Stimulated activated CD4-positive, alpha-beta T cell treated with anti-CD3 and anti-CD28 coated beads, Interleukin-1b, Interleukin-23, amount 100 ng/mL, for 24 hours (primary cell): ENCODE measurements around the gene UCN.
"Not testable (repeated sequence)": the region's sequence is repeated elsewhere in the genome, so short reads cannot be mapped to it uniquely, and the experiment has no call there.

Experiments used
- DNase-seq, 4 experiments: peaks; one replicate each; pipeline ENCODE4 v3.0.0-alpha.2; 2020; ENCODE audit warnings: low read depth in 4 of 4, low spot score in 1 of 4

UCN gene

DNA sequence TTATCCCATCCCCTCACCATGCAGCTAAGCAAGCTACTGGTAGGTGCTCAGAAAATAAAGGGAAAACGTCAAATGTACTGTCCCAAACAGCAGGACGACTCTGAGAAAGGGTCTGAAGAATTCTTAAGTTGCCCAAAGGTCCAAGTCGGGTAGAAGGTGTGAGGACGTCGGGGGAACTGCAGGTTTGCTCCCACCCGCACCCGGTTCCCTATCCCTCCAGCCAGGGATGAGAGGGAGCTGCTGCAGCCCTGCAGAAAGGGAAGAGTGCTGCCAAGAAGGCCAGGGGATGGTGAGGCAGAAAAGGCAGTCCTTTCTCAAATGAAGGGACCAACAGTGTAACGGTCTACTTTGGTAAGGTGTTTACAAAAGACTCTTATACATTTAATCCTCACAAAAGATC, 6.9 kb upstream of the UCN start:
- DNase-seq = no peak

DNA sequence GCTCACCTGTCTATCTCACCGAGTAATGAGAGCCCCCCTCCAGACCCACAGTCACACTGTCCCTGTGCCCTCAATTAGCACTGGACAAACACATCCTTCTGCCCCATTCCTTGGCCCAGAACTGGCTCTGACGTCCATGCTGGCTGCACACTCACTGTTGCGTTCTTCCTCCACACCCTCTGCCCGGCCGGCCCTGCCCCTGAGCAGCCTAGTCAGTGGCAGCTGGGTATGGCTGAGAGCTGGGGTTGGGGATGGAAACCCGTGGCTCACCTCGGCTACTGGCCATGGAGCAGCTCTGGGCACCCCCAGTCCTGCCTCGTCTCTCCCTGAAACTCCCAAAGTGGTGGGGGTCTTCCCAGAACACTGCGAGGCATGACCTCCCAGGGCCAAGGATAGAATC, 6.5 kb upstream of the UCN start:
- no peak for DNase-seq

DNA sequence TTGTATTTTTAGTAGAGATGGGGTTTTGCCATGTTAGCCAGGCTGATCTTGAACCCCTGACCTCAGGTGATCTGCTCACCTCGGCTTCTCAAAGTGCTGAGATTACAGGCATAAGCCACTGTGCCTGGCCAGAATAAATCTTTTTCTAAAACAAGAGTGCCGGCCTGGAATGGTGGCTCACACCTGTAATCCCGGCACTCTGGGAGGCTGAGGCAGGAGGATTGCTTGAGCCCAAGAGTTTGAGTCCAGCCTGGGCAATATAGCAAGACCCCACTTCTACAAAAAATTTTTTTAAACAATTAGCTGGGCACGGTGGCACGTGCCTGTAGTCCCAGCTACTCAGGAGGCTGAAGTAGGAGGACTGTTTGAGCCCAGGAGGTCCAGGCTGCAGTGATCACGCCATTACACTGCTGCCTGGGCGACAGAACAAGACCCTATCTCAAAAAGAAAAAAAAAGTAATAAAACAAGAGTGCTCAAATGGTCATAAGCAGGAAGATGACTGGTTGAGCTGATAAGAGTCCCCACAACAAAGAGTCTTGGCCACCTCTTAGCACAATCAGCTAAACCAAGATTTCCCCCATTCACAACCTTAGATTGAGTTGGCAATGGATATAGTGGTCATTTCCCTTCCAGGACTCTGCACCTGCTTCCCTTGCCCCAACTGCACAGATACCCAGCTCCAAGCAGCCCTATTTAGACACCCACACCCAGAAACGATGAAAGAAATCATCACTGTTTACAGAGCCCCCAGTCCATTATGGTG, 5.8 kb upstream of the UCN start:
- no peak for DNase-seq

DNA sequence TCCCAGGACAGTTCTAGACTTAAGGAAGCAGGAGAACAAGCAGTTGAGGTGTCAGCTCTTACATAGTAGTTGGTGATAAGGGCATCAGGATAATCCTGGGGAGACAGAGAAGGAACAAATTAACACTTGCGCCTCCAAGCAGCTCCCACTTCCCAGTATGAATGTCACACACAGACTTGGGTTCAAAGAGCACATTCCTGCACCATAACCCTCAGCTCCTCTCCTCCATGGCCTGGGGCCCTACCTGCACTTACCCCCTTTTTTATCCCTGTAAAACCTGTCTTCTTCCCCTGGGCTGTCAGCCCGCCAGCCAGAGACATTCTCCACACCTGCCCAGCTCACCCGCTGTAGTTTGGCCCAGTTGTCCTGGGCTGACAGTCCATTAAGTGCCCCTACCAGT, 3.9 kb upstream of the UCN start:
- no peak for DNase-seq

DNA sequence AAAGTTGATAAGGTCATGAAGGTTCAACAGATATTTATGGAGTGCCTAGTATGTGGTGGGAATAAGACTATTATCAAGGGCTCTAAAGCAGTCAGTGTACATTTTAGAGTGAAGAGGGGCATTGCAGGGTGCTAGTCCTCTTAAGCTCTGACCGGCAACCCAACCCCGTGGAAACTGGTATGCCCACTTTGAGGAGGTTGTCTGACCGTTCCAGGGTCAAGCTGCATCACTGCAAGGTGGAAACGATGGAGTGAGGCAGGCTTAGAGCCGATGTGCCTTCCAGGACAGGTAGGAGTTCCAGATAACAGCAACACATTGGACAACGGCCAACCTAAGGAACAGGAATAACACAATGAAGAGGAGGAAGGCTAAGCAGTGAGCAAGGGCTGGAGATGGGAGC, 1.4 kb upstream of the UCN start:
- DNase-seq = no peak

DNA sequence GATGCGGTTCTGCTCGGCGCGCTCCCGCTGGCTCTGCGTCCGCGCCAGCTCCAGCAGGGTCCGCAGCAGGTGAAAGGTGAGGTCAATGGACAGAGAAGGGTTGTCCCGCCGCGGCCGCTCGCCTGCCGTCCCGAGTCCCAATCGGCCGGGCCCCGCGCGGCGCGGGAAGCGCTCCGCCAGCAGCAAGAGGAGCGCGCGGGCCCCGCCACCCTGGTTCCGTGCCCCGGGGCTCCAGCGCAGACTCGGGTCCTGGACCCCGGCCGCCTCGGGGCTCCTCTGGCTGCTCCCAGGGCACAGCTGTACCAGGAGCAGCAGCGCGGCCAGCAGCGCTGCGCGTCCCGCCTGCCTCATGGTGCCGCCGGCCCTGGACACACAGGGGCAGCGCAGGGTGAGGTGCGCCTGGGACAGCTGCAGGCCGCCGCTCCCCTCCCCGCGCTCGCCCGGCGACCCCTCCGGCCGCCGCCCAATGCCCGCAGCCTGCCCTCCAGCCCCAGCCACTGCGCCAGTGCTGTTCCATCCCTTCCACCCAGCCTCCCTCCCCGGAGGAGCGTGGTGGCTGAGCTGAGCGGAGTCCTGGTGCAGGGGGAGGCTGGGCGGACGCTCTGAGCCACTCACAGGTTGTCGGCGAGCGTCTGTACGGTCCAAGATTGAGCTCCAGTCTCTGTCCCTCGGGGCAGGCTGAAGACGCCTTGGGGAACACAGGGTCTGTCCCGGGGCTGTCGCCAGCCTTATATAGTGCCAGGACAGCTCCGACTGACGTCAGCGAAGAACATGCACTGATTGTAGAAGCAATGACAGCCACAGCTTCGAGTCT, 493 bp downstream of the UCN start:
- DNase-seq = no peak

DNA sequence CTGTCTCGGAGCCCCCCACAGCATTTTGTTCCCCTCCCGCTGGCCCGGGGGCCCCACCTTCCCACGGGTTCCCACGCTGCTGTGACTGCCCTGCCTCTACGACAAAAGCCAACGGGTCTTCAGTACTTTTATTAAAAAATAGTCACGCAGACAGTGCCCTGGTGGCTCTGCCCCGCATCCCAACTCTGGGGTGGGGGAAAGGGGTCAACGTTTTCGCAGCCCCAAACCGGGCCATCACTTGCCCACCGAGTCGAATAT, 1.0 kb downstream of the UCN start:
- no peak for DNase-seq

DNA sequence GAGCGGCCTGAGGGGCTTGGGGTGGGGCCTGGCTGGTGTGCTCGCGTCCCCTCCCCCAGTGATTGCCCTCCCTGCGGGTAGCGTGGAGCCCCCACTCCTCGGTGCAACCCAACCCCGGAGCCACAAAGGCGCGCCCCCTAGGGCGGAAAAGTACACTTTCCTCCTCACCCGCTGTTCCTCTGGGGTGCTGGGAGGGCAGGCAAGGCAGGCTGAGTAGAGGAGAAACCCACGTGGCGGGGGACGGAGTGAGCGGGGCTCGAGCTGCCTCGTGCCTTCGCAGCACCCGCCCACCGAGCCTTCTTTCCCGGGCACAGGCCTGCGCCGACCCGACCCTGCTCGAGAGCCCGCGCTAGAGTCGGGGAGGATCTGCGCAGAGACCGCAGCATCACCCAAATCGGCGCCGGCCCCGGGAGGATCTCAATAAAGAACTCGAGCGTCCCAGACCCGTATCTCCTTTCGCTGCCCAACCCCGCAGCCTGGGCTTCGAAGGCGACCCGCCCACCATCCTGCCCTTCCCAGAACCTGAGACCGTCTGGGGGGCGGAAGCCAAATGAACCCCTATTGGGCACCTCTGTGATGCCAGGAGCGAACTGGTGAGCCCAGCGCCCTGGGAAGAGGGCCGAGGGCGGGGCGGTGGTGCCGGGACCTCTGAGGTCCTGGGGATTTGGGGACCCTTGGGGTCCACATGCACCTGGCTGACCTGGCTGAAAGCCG, 1.5 kb downstream of the UCN start:
- DNase-seq = peak in 1 of 4 experiments; percentile 27

DNA sequence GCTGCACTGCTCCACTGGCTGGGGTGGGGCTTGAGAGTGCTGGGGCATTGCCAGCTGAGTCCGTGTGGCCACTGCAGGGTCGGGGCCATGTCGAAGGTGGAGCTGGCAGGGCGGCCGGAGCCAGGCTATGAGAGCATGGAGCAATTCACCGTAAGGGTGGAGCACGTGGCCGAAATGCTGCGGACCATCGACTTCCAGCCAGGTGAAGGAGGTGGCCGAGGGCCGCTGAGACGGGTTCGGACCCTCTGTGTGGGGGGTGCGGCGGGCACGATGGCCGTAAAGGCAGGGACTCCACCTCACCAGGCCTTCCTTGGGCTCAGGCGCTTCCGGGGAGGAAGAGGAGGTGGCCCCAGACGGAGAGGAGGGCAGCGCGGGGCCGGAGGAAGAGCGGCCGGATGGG, 2.1 kb downstream of the UCN start:
- DNase-seq = no peak

DNA sequence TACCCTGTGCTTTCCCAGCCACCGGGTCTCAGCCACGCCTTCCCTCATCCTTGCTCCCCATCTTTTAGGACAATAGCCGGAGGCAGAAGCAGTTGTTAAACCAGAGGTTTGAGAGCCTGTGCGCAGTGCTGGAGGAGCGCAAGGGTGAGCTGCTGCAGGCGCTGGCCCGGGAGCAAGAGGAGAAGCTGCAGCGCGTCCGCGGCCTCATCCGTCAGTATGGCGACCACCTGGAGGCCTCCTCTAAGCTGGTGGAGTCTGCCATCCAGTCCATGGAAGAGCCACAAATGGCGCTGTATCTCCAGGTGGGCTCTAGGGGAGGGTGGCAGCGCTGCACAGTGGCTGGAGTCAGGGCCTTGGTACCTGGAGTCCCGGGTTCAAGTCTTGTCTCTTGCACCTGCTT, 2.7 kb downstream of the UCN start:
- DNase-seq = no peak

DNA sequence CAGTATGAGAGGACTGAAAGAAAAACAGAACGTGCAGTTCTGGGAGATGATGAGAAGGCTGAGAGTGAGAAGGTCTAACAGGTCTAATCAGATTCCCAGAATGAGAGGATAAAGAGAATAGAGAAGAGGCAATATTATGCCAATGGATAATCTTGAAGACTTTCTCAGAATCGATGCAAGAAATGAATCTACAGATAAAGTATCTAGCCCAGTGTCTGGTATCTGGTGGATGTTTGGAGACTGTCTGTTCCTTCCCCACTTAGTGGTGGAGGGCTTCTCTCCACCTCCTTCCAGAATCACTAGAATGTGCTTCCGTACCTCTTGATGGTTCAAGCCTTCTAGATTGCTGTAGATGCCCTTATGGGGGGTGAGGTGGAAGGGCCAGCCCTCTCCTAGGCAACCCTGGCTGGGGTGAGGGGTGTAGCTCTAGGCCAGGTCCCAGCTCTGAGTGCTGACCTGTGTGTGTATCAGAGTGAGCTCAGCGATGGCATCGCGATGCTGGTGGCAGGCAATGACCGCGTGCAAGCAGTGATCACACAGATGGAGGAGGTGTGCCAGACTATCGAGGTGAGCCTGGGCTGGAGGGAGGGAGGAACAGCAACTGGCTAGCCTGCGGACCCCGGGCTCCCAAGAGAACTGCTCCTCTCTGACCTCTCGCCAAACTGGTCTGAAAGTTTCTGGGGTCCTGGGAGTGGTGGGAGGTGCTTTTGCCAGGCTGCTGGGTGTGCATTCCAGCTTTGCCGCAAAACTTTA, 3.6 kb downstream of the UCN start:
- DNase-seq = no peak

DNA sequence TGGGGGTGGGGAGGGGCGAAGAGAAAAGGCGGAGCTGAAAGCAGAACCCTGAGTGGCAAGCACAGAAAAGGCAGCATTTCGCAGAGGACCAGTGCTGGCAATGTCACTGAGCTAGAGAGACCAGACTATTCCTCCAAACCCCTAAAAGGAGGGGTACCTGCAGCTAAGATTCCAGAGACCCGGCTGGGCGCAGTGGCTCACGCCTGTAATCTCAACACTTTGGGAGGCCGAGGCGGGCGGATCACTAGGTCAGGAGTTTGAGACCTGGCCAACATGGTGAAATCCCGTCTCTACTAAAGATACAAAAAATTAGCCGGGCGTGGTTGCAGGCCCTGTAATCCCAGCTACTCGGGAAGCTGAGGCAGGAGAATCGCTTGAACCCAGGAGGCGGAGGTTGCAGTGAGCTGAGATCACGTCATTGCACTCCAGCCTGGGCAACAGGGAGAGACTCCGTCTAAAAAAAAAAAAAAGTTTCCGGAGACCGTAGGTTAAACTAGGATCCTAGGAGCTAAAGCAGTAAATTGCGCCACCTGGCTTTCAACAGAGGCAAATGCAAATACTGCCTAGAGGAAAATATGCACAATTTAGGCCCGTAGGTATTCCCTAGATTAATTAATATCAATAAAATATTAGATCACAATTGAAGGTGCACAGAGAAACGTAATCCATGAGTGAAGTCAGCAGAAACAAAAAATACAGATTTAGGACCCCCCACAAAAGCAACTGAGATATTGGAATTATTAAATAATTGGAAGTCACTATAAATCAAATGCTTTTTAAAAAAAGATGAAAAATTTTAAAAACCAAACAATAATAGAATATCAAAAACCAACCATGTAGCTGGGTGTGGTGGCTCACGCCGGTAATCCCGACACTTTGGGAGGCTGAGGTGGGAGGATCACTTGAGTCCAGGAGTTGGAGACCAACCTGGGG, 4.9 kb downstream of the UCN start:
- DNase-seq = no peak

DNA sequence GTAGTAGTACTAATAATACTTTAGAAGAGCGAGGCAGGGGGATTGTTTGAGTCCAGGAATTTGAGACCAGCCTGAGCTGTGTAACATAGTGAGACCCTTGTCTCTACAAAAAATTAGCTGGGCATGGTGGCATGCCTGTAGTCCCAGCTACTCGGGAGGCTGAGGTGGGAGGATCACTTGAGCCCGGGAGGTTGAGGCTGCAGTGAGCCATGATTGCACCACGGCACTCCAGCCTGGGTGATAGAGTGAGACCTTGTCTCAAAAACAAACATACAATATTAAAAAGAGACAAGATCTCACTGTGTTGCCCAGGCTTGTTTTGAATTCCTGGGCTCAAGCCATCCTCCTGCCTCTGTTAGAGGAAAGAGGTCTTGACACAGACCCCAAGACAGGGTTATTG, 7.6 kb downstream of the UCN start:
- not testable (repeated sequence) for DNase-seq

DNA sequence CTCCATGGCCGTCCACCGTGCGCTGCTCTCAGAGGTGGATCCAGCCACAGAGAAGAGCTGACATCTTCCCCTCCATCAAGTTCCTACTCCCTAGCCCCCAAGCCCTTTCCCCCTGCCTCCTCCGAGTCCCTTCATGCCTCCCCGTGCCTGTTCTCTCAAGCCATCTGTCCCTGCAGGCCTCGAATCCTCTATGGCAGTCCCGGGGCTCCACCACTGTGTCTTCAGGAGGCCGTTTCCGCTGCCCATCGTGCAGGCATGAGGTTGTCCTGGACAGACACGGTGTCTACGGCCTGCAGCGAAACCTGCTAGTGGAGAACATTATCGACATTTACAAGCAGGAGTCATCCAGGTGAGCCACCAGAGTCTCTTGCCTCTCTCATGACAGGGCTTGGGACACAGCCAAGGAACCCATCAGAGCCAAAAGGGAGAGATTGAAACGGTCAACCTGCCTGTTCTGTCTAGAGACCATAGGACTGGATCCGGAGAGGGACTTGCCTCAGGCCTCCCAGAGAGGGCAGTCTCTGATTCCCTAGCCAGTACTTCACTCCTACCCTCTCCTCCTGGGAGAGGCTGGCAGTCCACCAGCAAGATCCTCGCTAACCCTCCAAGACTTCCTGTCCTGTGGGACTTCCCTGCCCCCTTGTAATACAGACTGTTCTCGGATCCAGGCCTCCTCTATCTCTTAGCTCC, 9.7 kb downstream of the UCN start:
- DNase-seq = no peak

DNA sequence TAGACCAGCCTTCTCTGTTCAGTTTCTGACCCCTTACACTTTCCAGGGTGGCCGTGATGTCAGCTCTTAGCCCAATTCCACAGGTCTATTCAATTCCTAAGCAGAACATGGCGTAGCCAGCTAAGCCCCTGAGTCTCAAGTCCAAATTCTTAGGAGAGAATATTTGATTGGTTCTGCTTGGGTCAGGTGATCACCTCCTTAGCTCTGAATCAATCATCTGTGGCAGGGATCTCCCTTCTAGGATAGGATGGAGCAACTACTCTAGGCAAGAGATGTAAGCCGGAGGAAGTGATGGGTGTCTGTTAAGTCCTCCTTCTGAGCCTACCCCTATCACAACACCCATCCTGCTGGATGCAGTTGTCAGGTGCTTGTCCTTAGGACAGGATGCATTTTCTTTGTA, 11.1 kb downstream of the UCN start:
- DNase-seq = no peak

DNA sequence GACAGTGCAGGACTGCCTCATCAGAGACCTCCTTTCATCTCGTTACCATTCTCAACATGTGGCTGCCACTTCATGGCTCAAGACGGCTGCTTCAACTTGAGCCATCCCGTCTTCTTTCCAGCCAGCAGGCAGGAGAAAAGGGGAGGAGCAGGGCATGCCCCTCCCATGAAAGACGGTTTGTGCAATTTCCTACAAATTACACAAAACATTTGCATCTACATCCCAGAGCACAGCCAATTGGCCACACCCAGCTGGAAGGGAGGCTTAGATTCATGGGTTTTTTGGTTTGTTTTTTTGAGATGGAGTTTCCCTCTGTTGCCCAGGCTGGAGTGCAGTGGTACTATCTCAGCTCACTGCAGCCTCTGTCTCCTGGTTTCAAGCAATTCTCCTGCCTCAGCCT, 11.8 kb downstream of the UCN start:
- DNase-seq = no peak

DNA sequence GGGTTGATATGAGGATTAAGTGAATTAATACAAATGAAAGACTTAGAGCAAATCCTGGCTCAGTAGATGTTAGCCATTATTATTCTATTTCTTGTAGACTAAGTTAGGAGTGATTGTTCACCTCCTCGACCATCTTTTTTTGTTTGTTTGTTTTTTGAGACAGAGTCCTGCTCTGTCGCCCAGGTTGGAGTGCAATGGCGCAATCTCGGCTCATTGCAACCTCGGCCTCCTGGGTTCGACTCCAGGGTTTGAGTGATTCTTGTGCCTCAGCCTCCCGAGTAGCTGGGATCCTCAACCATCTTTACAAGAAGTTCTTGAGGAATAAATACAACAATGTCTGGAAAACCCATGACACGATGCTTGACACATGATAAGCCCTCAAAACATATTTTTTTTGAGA, 13.3 kb downstream of the UCN start:
- DNase-seq = no peak

DNA sequence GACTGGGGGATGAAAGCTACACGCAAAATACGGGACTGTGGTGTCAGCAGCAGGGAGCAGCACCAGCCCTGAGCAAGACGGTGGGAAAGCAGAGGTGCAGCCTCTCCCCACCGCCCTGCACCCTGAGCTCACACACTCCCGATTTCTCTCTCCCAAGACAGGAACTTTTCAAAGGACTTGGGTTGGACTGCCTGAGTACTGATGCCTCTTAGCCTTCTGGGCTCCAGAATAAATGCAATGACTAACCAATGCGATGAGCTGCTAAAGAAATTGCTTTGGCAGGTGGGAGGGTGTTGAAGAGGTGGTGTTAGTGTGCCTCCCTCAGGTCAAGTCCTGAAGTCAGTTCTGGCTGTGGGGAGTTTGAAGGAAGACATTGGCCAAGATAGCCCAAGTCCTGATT, 16.4 kb downstream of the UCN start:
- DNase-seq = no peak

DNA sequence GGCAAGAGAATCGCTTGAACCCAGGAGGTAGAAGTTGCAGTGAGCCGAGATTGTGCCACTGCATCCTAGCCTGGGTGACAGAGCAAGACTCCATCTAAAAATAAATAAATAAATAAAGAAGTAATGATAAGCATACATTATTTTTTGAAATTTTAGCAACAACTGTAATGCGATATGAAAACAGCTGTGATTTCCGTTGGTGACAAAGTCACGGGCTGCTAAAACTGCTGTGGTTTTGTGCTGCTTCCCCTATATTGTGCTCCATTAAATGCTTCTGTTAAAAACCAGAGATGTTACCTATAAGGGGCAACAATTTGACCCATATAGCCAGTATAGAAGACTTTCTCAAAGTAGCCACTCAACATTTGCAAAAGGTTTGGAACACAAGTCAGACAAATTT, 17.7 kb downstream of the UCN start:
- DNase-seq = no peak

DNA sequence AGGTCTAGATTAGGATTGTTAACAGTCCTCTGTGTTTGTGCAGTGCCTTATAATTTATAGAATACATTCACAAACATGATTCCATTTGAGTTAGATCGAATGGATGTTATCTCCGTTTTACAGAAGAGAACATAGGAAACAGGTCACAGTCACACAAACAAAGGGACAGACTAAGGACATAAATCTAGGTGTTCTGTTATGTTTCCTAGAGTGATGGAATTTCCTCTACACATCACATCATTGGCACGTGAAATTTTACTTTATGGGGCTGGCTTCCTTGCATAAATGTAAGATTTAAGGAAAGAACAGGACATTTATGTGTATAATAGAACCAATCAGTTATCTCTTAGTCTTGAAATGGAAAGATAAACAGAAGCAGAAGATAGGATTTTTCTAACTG, 19.6 kb downstream of the UCN start:
- no peak for DNase-seq
